ENCODE measurements around the gene ERICH2.

ERICH2 gene

DNA sequence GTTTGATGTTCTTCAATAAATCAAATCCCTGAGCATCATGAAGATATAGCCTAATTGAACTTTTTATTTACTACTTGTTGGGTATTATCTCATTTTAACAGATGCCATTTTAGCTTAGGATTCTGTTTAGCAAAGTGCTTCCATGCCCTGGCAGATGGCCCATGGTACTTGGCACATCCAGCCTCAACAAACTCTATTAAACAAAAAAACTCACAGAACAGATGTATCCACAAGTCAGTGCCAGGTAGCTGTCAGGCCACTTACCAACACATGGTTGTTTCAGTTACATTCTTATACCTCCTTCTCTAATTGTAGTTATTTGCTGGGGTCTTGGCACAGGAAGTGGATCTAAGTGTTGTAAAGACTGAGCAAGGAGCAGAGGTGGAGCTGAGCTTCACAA is 76.1 kb downstream of the ERICH2 start:
- DNase-seq: no peak

- no peak for DNase-seq
Observed at GRCh38 chr2:170847716-170848115, 77.5 kb downstream of the ERICH2 start.

Measured in NCI-H1930 (cell line).